GM12878 (cell line): ENCODE measurements around the gene MYRF. TPM values are rescaled to one million over a fixed set of nuclear protein-coding genes. Genes with fewer than 3 reads are reported as not detected.

Source experiments
- ATAC-seq: fragments of 200-7000 bp; cut with Tn5 transposase; 3 replicates; pipeline ENCODE4 v1.9.1; 2020; ENCODE audit warnings: mild to moderate bottlenecking, moderate library complexity
- BruUV-seq: library from RNA; stranded (reverse); fragments of 400-500 nt; replicated peaks from 2 replicates; lab custom pipeline; 2021; lab: Mats Ljungman, UMichigan
- CTCF ChIA-PET: fragments of 300-600 bp; sonication (Branson Sonifier 250); formaldehyde crosslinking; extraction: SDS; loops from one replicate; lab custom pipeline; 2021; ENCODE audit warnings: inconsistent platforms; lab: Yijun Ruan, JAX
- POLR2A ChIA-PET: fragments of 350-600 bp; formaldehyde crosslinking; extraction: SDS; loops from one replicate; lab custom pipeline; 2021; ENCODE audit warnings: inconsistent platforms; lab: Charles Lee
- RAD21 ChIA-PET: fragments of 300-600 bp; sonication (Branson Sonifier 250); formaldehyde crosslinking; loops from one replicate; lab custom pipeline; 2023; ENCODE audit warnings: antibody characterized with exemption; ENCODE audit not compliant: unreplicated experiment; lab: Charles Lee
- SMC1A ChIA-PET: fragments of 300-600 bp; sonication (Branson Sonifier 250); formaldehyde crosslinking; loops from one replicate; lab custom pipeline; 2023; ENCODE audit not compliant: unreplicated experiment, uncharacterized antibody; lab: Charles Lee
- DNase-seq: peaks from one replicate; pipeline ENCODE4 v3.0.0-alpha.2; 2011; ENCODE audit warnings: low read depth, low spot score
- FAIRE-seq: peaks from 3 replicates; lab custom pipeline; 2011; peaks lifted over from hg19 to GRCh38; lab: Jason Lieb, UNC
- H2AFZ ChIP-seq: 2 replicates; pipeline ENCODE4 v1.6.0; 2011; ENCODE audit warnings: low read depth, low read length, control low read depth; ENCODE audit not compliant: control insufficient read depth
- H3K27ac ChIP-seq: 2 replicates; pipeline ENCODE4 v1.5.1; 2011; ENCODE audit warnings: control low read depth; ENCODE audit not compliant: control insufficient read depth, insufficient read depth
- H3K27me3 ChIP-seq, 2 experiments: replicated peaks in 1 of 2; 2 replicates each; pipeline versions ENCODE4 v1.6.0 to v1.6.1; 2011; ENCODE audit warnings: low read length in 1 of 2; ENCODE audit not compliant: control insufficient read depth in 2 of 2, insufficient read depth in 2 of 2
- H3K36me3 ChIP-seq, 2 experiments: 2 replicates each; pipeline ENCODE4 v1.5.1; 2011; ENCODE audit warnings: low read length in 1 of 2; ENCODE audit not compliant: control insufficient read depth in 2 of 2, insufficient read depth in 2 of 2
- H3K4me1 ChIP-seq: 2 replicates; pipeline ENCODE4 v1.6.1; 2011; ENCODE audit warnings: mild to moderate bottlenecking, low read length, moderate library complexity, mixed read lengths; ENCODE audit not compliant: control insufficient read depth, insufficient read depth
- H3K4me2 ChIP-seq: 2 replicates; pipeline ENCODE4 v1.6.0; 2011; ENCODE audit warnings: control low read depth; ENCODE audit not compliant: control insufficient read depth, insufficient read depth
- H3K4me3 ChIP-seq: fragments of 200-600 bp; sonication (generic); 2 replicates; pipeline ENCODE4 v1.5.1; 2016
- H3K79me2 ChIP-seq: 2 replicates; pipeline ENCODE4 v1.6.0; 2011; ENCODE audit warnings: low read length; ENCODE audit not compliant: control insufficient read depth, insufficient read depth
- H3K9ac ChIP-seq: 2 replicates; pipeline ENCODE4 v1.8.0; 2011; ENCODE audit warnings: low read length, control low read depth, mixed read lengths; ENCODE audit not compliant: control insufficient read depth, insufficient read depth
- H3K9me3 ChIP-seq: replicated peaks from 3 replicates; pipeline ENCODE4 v1.5.1; 2011; ENCODE audit warnings: mild to moderate bottlenecking, low read length; ENCODE audit not compliant: control insufficient read depth, insufficient read depth
- H4K20me1 ChIP-seq: 2 replicates; pipeline ENCODE4 v1.6.0; 2011; ENCODE audit not compliant: control insufficient read depth, insufficient read depth
- ATF7 ChIP-seq: fragments of 450-650 bp; IDR thresholded peaks from 2 replicates; pipeline ENCODE4 v1.6.1; 2016; ENCODE audit warnings: low read depth, mild to moderate bottlenecking
- E2F4 ChIP-seq: IDR thresholded peaks from 2 replicates; pipeline ENCODE4 v1.6.1; 2012; ENCODE audit warnings: low read depth, low read length, improper control_type of control experiment
- E4F1 ChIP-seq: fragments of 450-650 bp; IDR thresholded peaks from 2 replicates; pipeline ENCODE4 v1.6.1; 2018; ENCODE audit warnings: borderline replicate concordance, mild to moderate bottlenecking; ENCODE audit not compliant: partially characterized antibody
- EGR1 ChIP-seq, 2 experiments: IDR thresholded peaks; 1 replicate in 1 of 2; 2 replicates in 1 of 2; pipeline ENCODE4 v1.6.1; 2011 to 2012; ENCODE audit warnings: low read depth in 2 of 2, low read length in 2 of 2, borderline replicate concordance in 1 of 2, mild to moderate bottlenecking in 1 of 2, moderate library complexity in 1 of 2
- EZH2 ChIP-seq: IDR thresholded peaks from 2 replicates; pipeline ENCODE4 v1.6.1; 2012; ENCODE audit warnings: low read depth, mild to moderate bottlenecking, control low read depth, inconsistent platforms, low read length, borderline replicate concordance; ENCODE audit not compliant: control insufficient read depth
- IRF3 ChIP-seq: fragments of 450-650 bp; IDR thresholded peaks from 2 replicates; pipeline ENCODE4 v1.6.1; 2014; ENCODE audit warnings: mild to moderate bottlenecking
- IRF5 ChIP-seq: fragments of 450-650 bp; IDR thresholded peaks from 2 replicates; pipeline ENCODE4 v1.6.1; 2017; ENCODE audit warnings: borderline replicate concordance
- NBN ChIP-seq: fragments of 450-650 bp; IDR thresholded peaks from 2 replicates; pipeline ENCODE4 v1.6.1; 2016
- NFIC ChIP-seq: IDR thresholded peaks from 2 replicates; pipeline ENCODE4 v1.6.1; 2012; ENCODE audit warnings: low read depth, mild to moderate bottlenecking, inconsistent platforms, low read length, moderate library complexity
- NFYA ChIP-seq: IDR thresholded peaks from 2 replicates; pipeline ENCODE4 v1.6.1; 2011; ENCODE audit warnings: low read depth, mild to moderate bottlenecking, low read length, improper control_type of control experiment, borderline replicate concordance
- POLR2A ChIP-seq: IDR thresholded peaks from 2 replicates; pipeline ENCODE4 v1.6.1; 2011; ENCODE audit warnings: low read depth, mild to moderate bottlenecking, low read length
- RAD21 ChIP-seq: IDR thresholded peaks from 2 replicates; pipeline ENCODE4 v1.6.1; 2011; ENCODE audit warnings: mild to moderate bottlenecking, low read depth, low read length, moderate library complexity; ENCODE audit not compliant: insufficient read depth
- RUNX3 ChIP-seq: IDR thresholded peaks from 2 replicates; pipeline ENCODE4 v1.6.1; 2012; ENCODE audit warnings: low read length, inconsistent platforms
- SMAD1 ChIP-seq: fragments of 450-650 bp; IDR thresholded peaks from 2 replicates; pipeline ENCODE4 v1.6.1; 2018; ENCODE audit warnings: mild to moderate bottlenecking, low read depth; ENCODE audit not compliant: partially characterized antibody
- SMAD5 ChIP-seq: IDR thresholded peaks from 2 replicates; pipeline ENCODE4 v1.6.1; 2016; ENCODE audit warnings: antibody characterized with exemption, low read depth
- TBL1XR1 ChIP-seq: IDR thresholded peaks from 2 replicates; pipeline ENCODE4 v1.6.1; 2012; ENCODE audit warnings: low read depth, low read length, improper control_type of control experiment
- WGBS: methylation state at CpG from one replicate; pipeline ENCODE4 v1.1.6; 2016; ENCODE audit warnings: low lambda C conversion rate; ENCODE audit not compliant: insufficient replicate concordance, insufficient coverage; ENCODE audit errors: missing lambda C conversion rate; 5-methylcytosine and 5-hydroxymethylcytosine counted together
- in situ Hi-C: fragments of 300-500 bp; cut with MboI; formaldehyde crosslinking; loops from 9 replicates; pipeline ENCODE4 v1.14.3; 2018; ENCODE audit warnings: mixed read lengths
- intact Hi-C: fragments of 100-400 bp; cut with micrococcal nuclease; formaldehyde crosslinking; loops from one replicate; pipeline ENCODE4 v1.14.2; 2022; ENCODE audit not compliant: unreplicated experiment
- polyA plus RNA-seq, 11 experiments: library from polyadenylated mRNA; depleted of rRNA in 4 of 11; unstranded in 6 of 11; stranded (reverse) in 5 of 11; fragments of >200 nt; fragmentation: Nextera tagmentation in 4 of 11; fragmentation: Illumina TruSeq in 1 of 11; extraction: Ambion mirVana in 4 of 11; extraction: Trizol in 1 of 11; gene quantifications; 1 replicate in 1 of 11; 2 replicates in 10 of 11; pipeline versions ENCODE4 v1.2.1 to v1.2.3, GENCODE V29; 2011 to 2016; ENCODE audit warnings: inconsistent platforms in 2 of 11, missing spikeins in 2 of 11, low read depth in 1 of 11
- total RNA-seq, 4 experiments: library from RNA; depleted of rRNA in 3 of 4; stranded (reverse); fragments of >200 nt in 3 of 4; fragmentation: Illumina TruSeq in 1 of 4; extraction: Trizol in 1 of 4; gene quantifications; 2 replicates each; pipeline versions ENCODE4 v1.2.1 to v1.2.3, GENCODE V29; 2013 to 2021

Gene MYRF
- total and polyA plus RNA-seq, 10 of the 15 experiments (the other 5 are each of a cell fraction or from before 2014, with no cell fraction given): 0.27 to 15.6 (median 0.89) TPM

- TF ChIP-seq IRF5: no peak
- TF ChIP-seq RUNX3: no peak
- no peak for TF ChIP-seq ATF7
- TF ChIP-seq SMAD5: no peak
- TF ChIP-seq POLR2A: no peak
Observed at GRCh38 chr11:61716478-61717285, 35.8 kb upstream of the MYRF start (continued).

- ChIA-PET POLR2A (no interaction called here), SMC1A (no interaction called here), RAD21 (no interaction called here), CTCF (no interaction called here)
- no TSS peak for BruUV-seq
- Histone ChIP-seq H3K4me3 (no peak overlapping the region), H3K27ac (no peak overlapping the region), H2AFZ (no peak overlapping the region), H3K4me2 (no peak overlapping the region), H3K9me3 (no peaks in the 10 kb centered on the region), H3K79me2 (no peaks in the 10 kb centered on the region), H3K9ac (no peak overlapping the region), H3K36me3 (no peaks in the 10 kb centered on the region), H3K27me3 (peaks cover 0 to 3% of the 10 kb centered on the region in 2 experiments; a peak in 3 of 4 replicates), H4K20me1 (no peaks in the 10 kb centered on the region), H3K4me1 (no peaks in the 10 kb centered on the region)
- ATAC-seq (no peak), DNase-seq (no peak), FAIRE-seq (no peak)
- intact Hi-C loops (no loop called here), in situ Hi-C loops (no loop called here)
- 28% methylated on average over 19 of the region's 19 CpGs for WGBS
- TF ChIP-seq NBN: no peak
- TF ChIP-seq TBL1XR1: no peak
- TF ChIP-seq E2F4: no peak
- no peak for TF ChIP-seq RAD21
- no peak for TF ChIP-seq IRF3
- no peak for TF ChIP-seq NFYA
- TF ChIP-seq EZH2: no peak
- TF ChIP-seq E4F1: no peak
- no peak for TF ChIP-seq NFIC
- TF ChIP-seq SMAD1: no peak
- no peak for TF ChIP-seq EGR1 (IDR thresholded peaks at IDR 0.05; ENCODE audit: borderline replicate concordance in 1 of 2, low read depth in 2 of 2, low read length in 2 of 2)
Observed at GRCh38 chr11:61717286-61718033, 35.0 kb upstream of the MYRF start.
